Left kidney (tissue), 2 donors: ENCODE results near the gene SLIT3. TPM values are rescaled to one million over a fixed set of nuclear protein-coding genes. Genes with fewer than 3 reads are reported as not detected.

Source experiments
- DNase-seq: peaks from one replicate; pipeline ENCODE4 v3.0.0-alpha.2; 2013
- polyA plus RNA-seq: library from polyadenylated mRNA; unstranded; fragments of 120-200 nt; gene quantifications from one replicate; pipeline ENCODE4 v1.2.1, GENCODE V29; 2013; ENCODE audit not compliant: insufficient read length

SLIT3 gene
- polyA plus RNA-seq, 1 donor: 51.5 TPM

GRCh38 chr5:169083394-169084018, 217.4 kb downstream of the SLIT3 start:
- no peak for DNase-seq

GRCh38 chr5:169081000-169081724, 219.8 kb downstream of the SLIT3 start:
- peak; percentile 45 for DNase-seq

- no peak for DNase-seq
Measured at GRCh38 chr5:169080448-169080911, 220.5 kb downstream of the SLIT3 start.

GRCh38 chr5:169079697-169080096, 221.2 kb downstream of the SLIT3 start:
- DNase-seq: no peak

GRCh38 chr5:169074839-169075238, 226.1 kb downstream of the SLIT3 start:
- DNase-seq: no peak

GRCh38 chr5:169072233-169072632, 228.7 kb downstream of the SLIT3 start:
- no peak for DNase-seq

GRCh38 chr5:169070413-169070812, 230.5 kb downstream of the SLIT3 start:
- DNase-seq: no peak

GRCh38 chr5:169067751-169068173, 233.2 kb downstream of the SLIT3 start:
- DNase-seq: peak; percentile 65

GRCh38 chr5:169065400-169065799, 235.5 kb downstream of the SLIT3 start:
- no peak for DNase-seq

- DNase-seq: peak; percentile 80
Measured at GRCh38 chr5:169064093-169064492, 236.8 kb downstream of the SLIT3 start.

- no peak for DNase-seq
Measured at GRCh38 chr5:169063316-169063953, 237.5 kb downstream of the SLIT3 start.

- DNase-seq: no peak
Measured at GRCh38 chr5:169062690-169063089, 238.2 kb downstream of the SLIT3 start.

GRCh38 chr5:169054506-169054905, 246.4 kb downstream of the SLIT3 start:
- no peak for DNase-seq

- DNase-seq: no peak
Measured at GRCh38 chr5:169052207-169052606, 248.7 kb downstream of the SLIT3 start.

GRCh38 chr5:169051351-169051750, 249.6 kb downstream of the SLIT3 start:
- no peak for DNase-seq

GRCh38 chr5:169050636-169051035, 250.3 kb downstream of the SLIT3 start:
- no peak for DNase-seq

GRCh38 chr5:169050146-169050571, 250.8 kb downstream of the SLIT3 start:
- DNase-seq: no peak

GRCh38 chr5:169049712-169050111, 251.2 kb downstream of the SLIT3 start:
- DNase-seq: no peak

GRCh38 chr5:169048181-169049125, 252.5 kb downstream of the SLIT3 start:
- DNase-seq: no peak

- DNase-seq: no peak
Measured at GRCh38 chr5:169044962-169045361, 256.0 kb downstream of the SLIT3 start.

- DNase-seq: no peak
Measured at GRCh38 chr5:169041180-169041579, 259.8 kb downstream of the SLIT3 start.

GRCh38 chr5:169039592-169039991, 261.3 kb downstream of the SLIT3 start:
- no peak for DNase-seq
